PC-3 (cell line): Measurements from ENCODE around the gene NARS2. TPM values are rescaled to one million over a fixed set of nuclear protein-coding genes. Genes with fewer than 3 reads are reported as not detected.

Experiments used
- ATAC-seq: fragments of 200-7000 bp; cut with Tn5 transposase; 2 replicates; pipeline ENCODE4 v1.9.1; 2020; ENCODE audit warnings: mild to moderate bottlenecking, moderate library complexity
- BruUV-seq: library from RNA; stranded (reverse); fragments of 400-500 nt; replicated peaks from 2 replicates; lab custom pipeline; 2021; lab: Mats Ljungman, UMichigan
- CTCF ChIA-PET: fragments of 300-600 bp; sonication (Branson Sonifier 250); formaldehyde crosslinking; loops from one replicate; lab custom pipeline; 2022; ENCODE audit warnings: antibody characterized with exemption; lab: Charles Lee
- POLR2A ChIA-PET: fragments of 300-600 bp; sonication (Branson Sonifier 250); formaldehyde crosslinking; loops from one replicate; lab custom pipeline; 2022; ENCODE audit warnings: antibody characterized with exemption; ENCODE audit not compliant: unreplicated experiment; lab: Charles Lee
- DNase-seq: peaks from one replicate; pipeline ENCODE4 v3.0.0-alpha.2; 2015
- H2AFZ ChIP-seq: fragments of 300-600 bp; sonication (generic); 2 replicates; pipeline ENCODE4 v1.6.0; 2016; ENCODE audit warnings: antibody characterized with exemption, low read length
- H3F3A ChIP-seq: fragments of 300-600 bp; sonication (generic); one replicate; pipeline ENCODE4 v1.6.0; 2017; ENCODE audit warnings: antibody characterized with exemption, low read length, control low read depth, mild to moderate bottlenecking; ENCODE audit not compliant: unreplicated experiment
- H3K27ac ChIP-seq: fragments of 300-600 bp; sonication (generic); 2 replicates; pipeline ENCODE4 v1.5.1; 2016; ENCODE audit warnings: mild to moderate bottlenecking, low read length
- H3K27me3 ChIP-seq: fragments of 300-600 bp; sonication (generic); 2 replicates; pipeline ENCODE4 v1.6.1; 2016; ENCODE audit warnings: low read length, mixed read lengths
- H3K36me3 ChIP-seq: fragments of 300-600 bp; sonication (generic); 2 replicates; pipeline ENCODE4 v1.6.1; 2016; ENCODE audit warnings: low read depth, mixed run types, low read length, mixed read lengths
- H3K4me1 ChIP-seq: fragments of 300-600 bp; sonication (generic); 2 replicates; pipeline ENCODE4 v1.5.1; 2016; ENCODE audit warnings: low read length; ENCODE audit not compliant: insufficient read depth
- H3K4me2 ChIP-seq: fragments of 300-600 bp; sonication (generic); 2 replicates; pipeline ENCODE4 v1.6.0; 2016; ENCODE audit warnings: low read length
- H3K4me3 ChIP-seq: fragments of 300-600 bp; sonication (generic); 2 replicates; pipeline ENCODE4 v1.5.1; 2016; ENCODE audit warnings: mild to moderate bottlenecking, low read length, mixed read lengths
- H3K79me2 ChIP-seq: fragments of 300-600 bp; sonication (generic); 2 replicates; pipeline ENCODE4 v1.6.1; 2017; ENCODE audit warnings: low read length, mixed read lengths
- H3K9ac ChIP-seq: fragments of 300-600 bp; sonication (generic); 2 replicates; pipeline ENCODE4 v1.6.0; 2016; ENCODE audit warnings: mild to moderate bottlenecking, low read length
- H3K9me2 ChIP-seq: fragments of 300-600 bp; sonication (generic); replicated peaks from 2 replicates; pipeline ENCODE4 v1.6.1; 2016; ENCODE audit warnings: mixed run types, low read length, mixed read lengths
- H3K9me3 ChIP-seq: fragments of 300-600 bp; sonication (generic); 2 replicates; pipeline ENCODE4 v1.6.1; 2016; ENCODE audit warnings: low read length, mixed read lengths
- H4K20me1 ChIP-seq: fragments of 300-600 bp; sonication (generic); 2 replicates; pipeline ENCODE4 v1.6.1; 2016; ENCODE audit warnings: low read length, mixed read lengths
- CTCF ChIP-seq: fragments of 300-600 bp; sonication (generic); conservative IDR thresholded peaks from 2 replicates; pipeline ENCODE4 v1.5.1; 2017; ENCODE audit warnings: antibody characterized with exemption, low read depth, mild to moderate bottlenecking, low read length
- EZH2 ChIP-seq: fragments of 300-600 bp; sonication (generic); IDR thresholded peaks from one replicate; pipeline ENCODE4 v1.6.1; 2017; ENCODE audit warnings: antibody characterized with exemption, mild to moderate bottlenecking, low read length; ENCODE audit not compliant: unreplicated experiment
- EZH2phosphoT487 ChIP-seq: fragments of 300-600 bp; sonication (generic); IDR thresholded peaks from 2 replicates; pipeline ENCODE4 v1.6.1; 2018; ENCODE audit warnings: mild to moderate bottlenecking, antibody characterized with exemption, low read length, borderline replicate concordance
- intact Hi-C: fragments of 100-400 bp; cut with micrococcal nuclease; formaldehyde crosslinking; loops from 2 replicates; pipeline ENCODE4 v1.9.0; 2023
- total RNA-seq: library from RNA; depleted of rRNA; stranded (reverse); fragments of >200 nt; gene quantifications from 2 replicates; pipeline ENCODE4 v1.2.3, GENCODE V29; 2014

NARS2 gene
- total RNA-seq, 1 experiment from 2014 or later, result 33.5 TPM

GRCh38 chr11:78432956-78433355 is 141.7 kb downstream of the NARS2 start:
- no peak for TF ChIP-seq EZH2phosphoT487
- TF ChIP-seq CTCF, result no peak
- intact Hi-C loops, result loop anchor here (5.0 kb wide), 1 partner anchor 129 kb away; no protein-coding TSS in a partner anchor

GRCh38 chr11:78432058-78432515 is 142.6 kb downstream of the NARS2 start:
- BruUV-seq, result no TSS peak
- TF ChIP-seq CTCF, result peak; percentile 67
- no peak for TF ChIP-seq EZH2phosphoT487
- H3K9ac ChIP-seq, result no peak overlapping the region
- H3K36me3 ChIP-seq, result 0 out of 2 replicates have a peak, but pooled peaks cover 2% of the 10 kb centered on the region
- no peak overlapping the region for H3K4me2 ChIP-seq
- CTCF ChIA-PET, result no interaction called here
- H2AFZ ChIP-seq, result no peak overlapping the region
- no peaks in the 10 kb centered on the region for H3K9me2 ChIP-seq
- H4K20me1 ChIP-seq, result no peaks in the 10 kb centered on the region
- H3K9me3 ChIP-seq, result no peaks in the 10 kb centered on the region
- DNase-seq, result peak; percentile 37
- no peak overlapping the region for H3K4me3 ChIP-seq
- POLR2A ChIA-PET, result no interaction called here
- H3K27me3 ChIP-seq, result no peaks in the 10 kb centered on the region
- no peaks in the 10 kb centered on the region for H3K79me2 ChIP-seq
- H3F3A ChIP-seq, result no peaks in the 10 kb centered on the region
- no peaks in the 10 kb centered on the region for H3K4me1 ChIP-seq
- no peak overlapping the region for H3K27ac ChIP-seq
- no peak; the same call in 1 of the 2 replicates for ATAC-seq
- intact Hi-C loops, result loop anchor here (5.0 kb wide), 1 partner anchor 130 kb away; no protein-coding TSS in a partner anchor

More at GRCh38 chr11:78432956-78433355, 141.7 kb downstream of the NARS2 start:
- Histone ChIP-seq H3K9me3 (no peaks in the 10 kb centered on the region), H3K4me3 (no peak overlapping the region), H3K9me2 (no peaks in the 10 kb centered on the region), H3K4me1 (no peaks in the 10 kb centered on the region), H3K9ac (no peak overlapping the region), H3K27me3 (no peaks in the 10 kb centered on the region), H3K4me2 (no peak overlapping the region), H3F3A (no peaks in the 10 kb centered on the region), H4K20me1 (no peaks in the 10 kb centered on the region), H2AFZ (no peak overlapping the region), H3K79me2 (no peaks in the 10 kb centered on the region), H3K36me3 (0 out of 2 replicates have a peak, but pooled peaks cover 2% of the 10 kb centered on the region), H3K27ac (no peak overlapping the region)
- ChIA-PET POLR2A (no interaction called here), CTCF (no interaction called here)
- ATAC-seq (no peak), DNase-seq (no peak)
- BruUV-seq, result no TSS peak

- Histone ChIP-seq H3K9ac (no peak overlapping the region), H2AFZ (no peak overlapping the region), H3K4me2 (no peak overlapping the region), H3K36me3 (0 out of 2 replicates have a peak, but pooled peaks cover 2% of the 10 kb centered on the region), H3K4me1 (0 out of 2 replicates have a peak, but pooled peaks cover under 1% of the 10 kb centered on the region), H3K9me3 (no peaks in the 10 kb centered on the region), H3K9me2 (no peaks in the 10 kb centered on the region), H3K27ac (no peak overlapping the region), H3F3A (no peaks in the 10 kb centered on the region), H4K20me1 (no peaks in the 10 kb centered on the region), H3K27me3 (no peaks in the 10 kb centered on the region), H3K79me2 (no peaks in the 10 kb centered on the region), H3K4me3 (no peak overlapping the region)
- intact Hi-C loops, result loop anchor here (5.0 kb wide), 1 partner anchor 133 kb away; no protein-coding TSS in a partner anchor
- ChIA-PET CTCF (no interaction called here), POLR2A (no interaction called here)
- TF ChIP-seq EZH2phosphoT487, result no peak
- TF ChIP-seq CTCF, result no peak
- TF ChIP-seq EZH2, result no peak
- DNase-seq, result no peak
- BruUV-seq, result no TSS peak
- ATAC-seq, result no peak
Observed at GRCh38 chr11:78429660-78430059, 145.0 kb downstream of the NARS2 start.
